ENCODE data around the gene ZNF606. TPM values are rescaled to one million over a fixed set of nuclear protein-coding genes. Genes with fewer than 3 reads are reported as not detected.

Gene ZNF606
- total and polyA plus RNA-seq, 8 donors, result 4.8 to 12.2 (median 6.4) TPM

GRCh38 chr19:57947419-57948134 lies 55.0 kb downstream of the ZNF606 start, which contains the start of gene ZNF256:
ZNF256 (minus strand) TSS chr19:57947706; CDS start chr19:57947474, 232 bp downstream.
- intact Hi-C loops (cut with DNase I), result no loop called here

GRCh38 chr19:57947088-57947418 lies 55.6 kb downstream of the ZNF606 start:
- H3K4me1 ChIP-seq, result no peaks in the 10 kb centered on the region
- H3K4me3 ChIP-seq, result peak overlapping the region; percentile 54 to 95 (median 82)
- TF ChIP-seq, protein P1, sequence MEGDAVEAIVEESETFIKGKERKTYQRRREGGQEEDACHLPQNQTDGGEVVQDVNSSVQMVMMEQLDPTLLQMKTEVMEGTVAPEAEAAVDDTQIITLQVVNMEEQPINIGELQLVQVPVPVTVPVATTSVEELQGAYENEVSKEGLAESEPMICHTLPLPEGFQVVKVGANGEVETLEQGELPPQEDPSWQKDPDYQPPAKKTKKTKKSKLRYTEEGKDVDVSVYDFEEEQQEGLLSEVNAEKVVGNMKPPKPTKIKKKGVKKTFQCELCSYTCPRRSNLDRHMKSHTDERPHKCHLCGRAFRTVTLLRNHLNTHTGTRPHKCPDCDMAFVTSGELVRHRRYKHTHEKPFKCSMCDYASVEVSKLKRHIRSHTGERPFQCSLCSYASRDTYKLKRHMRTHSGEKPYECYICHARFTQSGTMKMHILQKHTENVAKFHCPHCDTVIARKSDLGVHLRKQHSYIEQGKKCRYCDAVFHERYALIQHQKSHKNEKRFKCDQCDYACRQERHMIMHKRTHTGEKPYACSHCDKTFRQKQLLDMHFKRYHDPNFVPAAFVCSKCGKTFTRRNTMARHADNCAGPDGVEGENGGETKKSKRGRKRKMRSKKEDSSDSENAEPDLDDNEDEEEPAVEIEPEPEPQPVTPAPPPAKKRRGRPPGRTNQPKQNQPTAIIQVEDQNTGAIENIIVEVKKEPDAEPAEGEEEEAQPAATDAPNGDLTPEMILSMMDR (IDR thresholded peaks at IDR 0.05), result no peak
- 1 to 2% methylated on average over 18 of the region's 18 CpGs for WGBS, 2 donors
- FAIRE-seq, result no peak
- H3K27ac ChIP-seq, result peak overlapping the region in 3 of 4 donors; percentile 13 to 52 (median 35)
- peak in 2 of 4 donors; percentile 1 to 6 for ATAC-seq
- intact Hi-C loops (cut with DNase I), result no loop called here
- peaks cover 0 to 8% (median 2%) of the 10 kb centered on the region in 3 donors for H3K36me3 ChIP-seq
- H3K27me3 ChIP-seq, result no peaks in the 10 kb centered on the region
- H3K9me3 ChIP-seq, result no peaks in the 10 kb centered on the region
- peak in 1 of 6 donors; percentile 38 for DNase-seq

More at GRCh38 chr19:57947419-57948134, 55.0 kb downstream of the ZNF606 start, which contains the start of gene ZNF256:
- peak; percentile 93 to 96 (median 93) for DNase-seq
- TF ChIP-seq, protein P1 (IDR thresholded peaks at IDR 0.05), result peak; percentile 33 to 51 (median 38)
- H3K4me1 ChIP-seq, result no peaks in the 10 kb centered on the region
- peaks cover 0 to 3% (median 0%) of the 10 kb centered on the region in 3 donors for H3K36me3 ChIP-seq
- 5 to 6% methylated on average over 52 to 54 of the region's 54 CpGs for WGBS, 2 donors
- H3K27ac ChIP-seq, result peak within 1 kb of the TSS in 3 of 4 donors; percentile 13 to 52 (median 35)
- H3K27me3 ChIP-seq, result no peaks in the 10 kb centered on the region
- peak within 1 kb of the TSS; percentile 54 to 95 (median 82) for H3K4me3 ChIP-seq
- no peaks in the 10 kb centered on the region for H3K9me3 ChIP-seq
- FAIRE-seq, result peak; percentile 92
- ATAC-seq, result peak; percentile 99

DNA sequence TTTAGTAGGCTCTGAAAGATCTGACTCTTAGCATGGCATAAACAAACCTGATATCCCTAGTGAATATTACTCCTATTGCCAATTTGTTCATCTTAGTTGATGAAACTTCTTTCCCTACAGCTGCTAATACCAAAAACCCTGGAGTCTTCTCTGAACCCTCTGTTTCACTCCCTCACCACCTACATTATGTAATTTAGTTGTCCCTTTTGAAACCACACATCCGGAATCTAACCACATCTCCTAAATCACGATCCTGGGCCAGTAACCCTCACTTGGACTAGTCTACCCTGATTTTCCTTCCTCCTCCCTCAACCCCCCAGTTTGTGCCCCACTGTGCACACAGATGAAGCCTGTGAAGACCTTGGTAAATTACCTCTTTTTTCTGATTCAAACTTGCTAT lies 56.3 kb downstream of the ZNF606 start:
- TF ChIP-seq, protein P1 (IDR thresholded peaks at IDR 0.05), result no peak
- H3K4me1 ChIP-seq, result no peaks in the 10 kb centered on the region
- peak overlapping the region in 1 of 4 donors; percentile 95 for H3K4me3 ChIP-seq
- no peak for FAIRE-seq
- peaks cover 0 to 16% (median 7%) of the 10 kb centered on the region in 3 donors for H3K36me3 ChIP-seq
- no peaks in the 10 kb centered on the region for H3K9me3 ChIP-seq
- 61 to 65% methylated on average over 2 of the region's 2 CpGs for WGBS, 2 donors
- intact Hi-C loops (cut with DNase I), result no loop called here
- no peak overlapping the region for H3K27ac ChIP-seq
- DNase-seq, result no peak
- no peaks in the 10 kb centered on the region for H3K27me3 ChIP-seq
- ATAC-seq, result no peak

- ATAC-seq (no peak), FAIRE-seq (no peak)
Observed at GRCh38 chr19:57941593-57941992, 61.0 kb downstream of the ZNF606 start.

More at GRCh38 chr19:57941593-57941992, 61.0 kb downstream of the ZNF606 start:
- H3K27me3 ChIP-seq, result no peaks in the 10 kb centered on the region
- H3K9me3 ChIP-seq, result no peaks in the 10 kb centered on the region
- peaks cover 0 to 21% (median 7%) of the 10 kb centered on the region in 3 donors for H3K36me3 ChIP-seq
- no peak overlapping the region for H3K27ac ChIP-seq
- DNase-seq, result no peak
- WGBS, 2 donors, result 98 to 99% methylated on average over 3 of the region's 3 CpGs
- H3K4me1 ChIP-seq, result no peaks in the 10 kb centered on the region
- intact Hi-C loops (cut with DNase I), result no loop called here
- no peak overlapping the region for H3K4me3 ChIP-seq
- TF ChIP-seq, protein P1 (IDR thresholded peaks at IDR 0.05), result no peak
